SU-DHL-6 (cell line): ENCODE results near the gene CAMSAP1.

Experiments used
- H2AFZ ChIP-seq: fragments of 200-600 bp; sonication (generic); 2 replicates; pipeline ENCODE4 v1.6.1; 2014; ENCODE audit warnings: low read depth, mild to moderate bottlenecking, moderate library complexity, mixed read lengths, antibody characterized with exemption, low read length; ENCODE audit not compliant: severe bottlenecking
- H3F3A ChIP-seq: fragments of 200-600 bp; shearing (Covaris generic); 2 replicates; pipeline ENCODE4 v1.6.0; 2016; ENCODE audit warnings: antibody characterized with exemption, mild to moderate bottlenecking; ENCODE audit not compliant: insufficient read depth
- H3K27ac ChIP-seq: fragments of 200-600 bp; sonication (generic); 2 replicates; pipeline ENCODE4 v1.5.1; 2016; ENCODE audit warnings: low read depth, mild to moderate bottlenecking, low read length, moderate library complexity, mixed read lengths
- H3K27me3 ChIP-seq: fragments of 200-600 bp; sonication (generic), shearing (Covaris generic); 2 replicates; pipeline ENCODE4 v1.6.0; 2014; ENCODE audit warnings: mild to moderate bottlenecking, low read length
- H3K36me3 ChIP-seq: fragments of 200-600 bp; sonication (generic); 2 replicates; pipeline ENCODE4 v1.6.1; 2014; ENCODE audit warnings: mild to moderate bottlenecking, low read length, mixed read lengths
- H3K4me2 ChIP-seq: fragments of 300-600, 200-600 bp; shearing (Covaris generic), sonication (generic); 2 replicates; pipeline ENCODE4 v1.6.0; 2014; ENCODE audit warnings: low read length, low read depth, mild to moderate bottlenecking; ENCODE audit not compliant: poor library complexity, severe bottlenecking
- H3K4me3 ChIP-seq: fragments of 200-600 bp; sonication (generic); 2 replicates; pipeline ENCODE4 v1.5.1; 2014; ENCODE audit warnings: antibody characterized with exemption, low read length, mild to moderate bottlenecking, mixed read lengths; ENCODE audit not compliant: insufficient read depth, poor library complexity, severe bottlenecking
- H3K79me2 ChIP-seq: fragments of 200-600 bp; sonication (generic); 2 replicates; pipeline ENCODE4 v1.6.1; 2014; ENCODE audit warnings: mild to moderate bottlenecking, low read length, moderate library complexity; ENCODE audit not compliant: insufficient read depth
- H3K9ac ChIP-seq: fragments of 200-600 bp; sonication (generic); 2 replicates; pipeline ENCODE4 v1.7.0; 2014; ENCODE audit warnings: mild to moderate bottlenecking, low read length
- H3K9me2 ChIP-seq: fragments of 200-600 bp; sonication (generic); replicated peaks from 2 replicates; pipeline ENCODE4 v1.6.1; 2014; ENCODE audit warnings: low read length; ENCODE audit not compliant: insufficient read depth
- H3K9me3 ChIP-seq: fragments of 200-600 bp; sonication (generic); 2 replicates; pipeline ENCODE4 v1.6.1; 2014; ENCODE audit warnings: low read length, mixed read lengths; ENCODE audit not compliant: insufficient read depth
- H4K20me1 ChIP-seq: fragments of 200-600 bp; sonication (generic); 2 replicates; pipeline ENCODE4 v1.6.1; 2014; ENCODE audit warnings: low read depth, mild to moderate bottlenecking, antibody characterized with exemption, low read length, moderate library complexity, mixed read lengths
- EZH2phosphoT487 ChIP-seq: fragments of 200-600 bp; sonication (generic), shearing (Covaris generic); conservative IDR thresholded peaks from 2 replicates; pipeline ENCODE4 v1.6.1; 2018; ENCODE audit warnings: mild to moderate bottlenecking, antibody characterized with exemption, low read length, moderate library complexity, mixed read lengths
- TF ChIP-seq, protein P1 (sequence below): fragments of 200-600 bp; sonication (generic); IDR thresholded peaks from one replicate; pipeline ENCODE4 v1.5.1; 2017; ENCODE audit warnings: antibody characterized with exemption, mild to moderate bottlenecking, low read length, moderate library complexity; ENCODE audit not compliant: insufficient read depth, poor library complexity, severe bottlenecking

CAMSAP1 gene

DNA sequence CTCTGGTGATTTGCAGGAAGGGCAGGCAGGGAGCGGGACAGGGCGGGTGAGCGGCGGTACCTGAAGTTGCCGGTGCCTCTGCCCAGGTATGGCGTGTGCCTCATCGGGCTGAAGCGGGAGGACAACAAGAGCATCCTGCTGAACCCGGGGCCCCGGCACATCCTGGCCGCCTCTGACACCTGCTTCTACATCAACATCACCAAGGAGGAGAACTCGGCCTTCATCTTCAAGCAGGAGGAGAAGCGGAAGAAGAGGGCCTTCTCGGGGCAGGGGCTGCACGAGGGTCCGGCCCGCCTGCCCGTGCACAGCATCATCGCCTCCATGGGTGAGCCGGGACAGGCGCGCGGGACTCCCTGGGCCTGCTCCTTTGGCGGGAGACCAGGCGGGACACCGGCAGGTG, 136.6 kb downstream of the CAMSAP1 start:
- H3F3A ChIP-seq: no peaks in the 10 kb centered on the region
- H3K79me2 ChIP-seq: no peaks in the 10 kb centered on the region
- H2AFZ ChIP-seq: no peak overlapping the region
- H3K9me3 ChIP-seq: no peaks in the 10 kb centered on the region
- TF ChIP-seq, protein P1, sequence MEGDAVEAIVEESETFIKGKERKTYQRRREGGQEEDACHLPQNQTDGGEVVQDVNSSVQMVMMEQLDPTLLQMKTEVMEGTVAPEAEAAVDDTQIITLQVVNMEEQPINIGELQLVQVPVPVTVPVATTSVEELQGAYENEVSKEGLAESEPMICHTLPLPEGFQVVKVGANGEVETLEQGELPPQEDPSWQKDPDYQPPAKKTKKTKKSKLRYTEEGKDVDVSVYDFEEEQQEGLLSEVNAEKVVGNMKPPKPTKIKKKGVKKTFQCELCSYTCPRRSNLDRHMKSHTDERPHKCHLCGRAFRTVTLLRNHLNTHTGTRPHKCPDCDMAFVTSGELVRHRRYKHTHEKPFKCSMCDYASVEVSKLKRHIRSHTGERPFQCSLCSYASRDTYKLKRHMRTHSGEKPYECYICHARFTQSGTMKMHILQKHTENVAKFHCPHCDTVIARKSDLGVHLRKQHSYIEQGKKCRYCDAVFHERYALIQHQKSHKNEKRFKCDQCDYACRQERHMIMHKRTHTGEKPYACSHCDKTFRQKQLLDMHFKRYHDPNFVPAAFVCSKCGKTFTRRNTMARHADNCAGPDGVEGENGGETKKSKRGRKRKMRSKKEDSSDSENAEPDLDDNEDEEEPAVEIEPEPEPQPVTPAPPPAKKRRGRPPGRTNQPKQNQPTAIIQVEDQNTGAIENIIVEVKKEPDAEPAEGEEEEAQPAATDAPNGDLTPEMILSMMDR: no peak
- no peak for TF ChIP-seq EZH2phosphoT487
- no peaks in the 10 kb centered on the region for H3K9me2 ChIP-seq
- H4K20me1 ChIP-seq: no peaks in the 10 kb centered on the region
- H3K9ac ChIP-seq: no peak overlapping the region
- H3K4me3 ChIP-seq: no peak overlapping the region
- H3K27me3 ChIP-seq: no peaks in the 10 kb centered on the region
- H3K36me3 ChIP-seq: no peaks in the 10 kb centered on the region
- H3K4me2 ChIP-seq: no peak overlapping the region
- no peak overlapping the region for H3K27ac ChIP-seq

DNA sequence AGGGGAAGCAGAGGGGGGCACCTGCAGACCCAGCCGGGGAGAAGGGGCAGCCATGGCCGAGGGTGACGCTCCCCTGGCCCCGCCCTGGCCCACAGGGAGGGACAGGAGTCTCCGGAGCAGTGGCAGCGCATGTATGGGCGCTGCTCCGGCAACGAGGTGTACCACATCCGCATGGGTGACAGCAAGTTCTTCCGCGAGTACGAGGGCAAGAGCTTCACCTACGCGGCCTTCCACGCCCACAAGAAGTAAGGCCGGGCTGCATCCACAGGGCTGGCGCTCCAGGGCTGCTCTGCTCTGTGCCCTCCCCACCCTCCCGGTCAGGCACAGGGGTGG, 137.2 kb downstream of the CAMSAP1 start:
- no peaks in the 10 kb centered on the region for H4K20me1 ChIP-seq
- no peaks in the 10 kb centered on the region for H3K9me3 ChIP-seq
- no peak overlapping the region for H3K27ac ChIP-seq
- no peaks in the 10 kb centered on the region for H3F3A ChIP-seq
- H3K9ac ChIP-seq: no peak overlapping the region
- no peaks in the 10 kb centered on the region for H3K79me2 ChIP-seq
- no peak overlapping the region for H3K4me2 ChIP-seq
- no peaks in the 10 kb centered on the region for H3K9me2 ChIP-seq
- no peaks in the 10 kb centered on the region for H3K36me3 ChIP-seq
- TF ChIP-seq, protein P1: no peak
- no peak for TF ChIP-seq EZH2phosphoT487
- no peak overlapping the region for H3K4me3 ChIP-seq
- H2AFZ ChIP-seq: no peak overlapping the region
- H3K27me3 ChIP-seq: no peaks in the 10 kb centered on the region

DNA sequence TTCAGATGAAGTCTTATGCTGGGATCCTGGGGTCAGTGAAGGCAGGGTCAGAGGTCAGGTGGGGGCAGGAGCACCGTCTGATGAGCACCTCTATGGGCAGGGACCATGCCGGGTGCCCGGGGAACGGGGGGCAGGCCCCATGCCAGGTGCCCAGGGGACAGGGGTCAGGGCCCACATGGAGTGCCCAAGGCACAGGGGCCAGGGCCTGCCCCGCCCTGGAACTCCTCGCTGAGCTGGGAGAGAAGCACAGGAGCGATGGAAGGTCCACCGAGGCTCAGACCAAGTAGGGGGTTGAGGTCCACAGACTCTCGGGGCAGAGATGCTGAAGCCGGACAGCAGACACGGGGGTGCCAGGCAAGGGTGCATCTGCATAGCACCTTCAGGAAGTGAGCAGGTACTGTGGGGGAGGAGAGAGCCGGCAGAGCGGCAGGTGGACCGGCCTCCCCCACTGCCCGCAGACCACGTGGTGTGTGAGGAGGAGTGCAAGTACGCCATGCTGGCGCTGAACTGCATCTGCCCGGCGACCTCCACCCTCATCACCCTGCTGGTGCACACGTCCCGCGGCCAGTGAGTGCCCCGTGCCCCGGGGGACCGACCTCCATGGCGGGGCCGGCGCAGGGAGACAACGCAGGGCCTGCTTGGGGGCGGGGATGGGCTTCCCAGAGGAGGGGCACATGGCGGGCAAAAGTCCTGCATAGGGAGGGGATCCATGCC, 137.7 kb downstream of the CAMSAP1 start:
- no peak overlapping the region for H3K4me2 ChIP-seq
- TF ChIP-seq, protein P1: no peak
- TF ChIP-seq EZH2phosphoT487: no peak
- no peak overlapping the region for H3K9ac ChIP-seq
- no peaks in the 10 kb centered on the region for H3K9me2 ChIP-seq
- no peaks in the 10 kb centered on the region for H3K27me3 ChIP-seq
- H4K20me1 ChIP-seq: no peaks in the 10 kb centered on the region
- no peaks in the 10 kb centered on the region for H3K36me3 ChIP-seq
- no peak overlapping the region for H2AFZ ChIP-seq
- no peaks in the 10 kb centered on the region for H3F3A ChIP-seq
- H3K27ac ChIP-seq: no peak overlapping the region
- no peak overlapping the region for H3K4me3 ChIP-seq
- no peaks in the 10 kb centered on the region for H3K9me3 ChIP-seq
- no peaks in the 10 kb centered on the region for H3K79me2 ChIP-seq
